HepG2 (cell line): ENCODE results near the gene SNAI1. TPM values are rescaled to one million over a fixed set of nuclear protein-coding genes. Genes with fewer than 3 reads are reported as not detected.

Source experiments
- CREBL2 ChIP-seq: sonication (generic); formaldehyde crosslinking; IDR thresholded peaks from 2 replicates; pipeline ENCODE4 v1.8.1; 2023; ENCODE audit warnings: missing genetic modification reagents, mild to moderate bottlenecking, borderline replicate concordance
- ELF3 ChIP-seq: IDR thresholded peaks from 2 replicates; pipeline ENCODE4 v1.6.1; 2016; ENCODE audit warnings: missing genetic modification reagents, missing compliant biosample characterization
- JDP2 ChIP-seq: sonication (generic); formaldehyde crosslinking; IDR thresholded peaks from 2 replicates; pipeline ENCODE4 v1.8.1; 2022; ENCODE audit warnings: missing genetic modification reagents, borderline replicate concordance
- MIER3 ChIP-seq: IDR thresholded peaks from 2 replicates; pipeline ENCODE4 v1.6.1; 2016; ENCODE audit warnings: missing compliant biosample characterization, borderline replicate concordance
- POGZ ChIP-seq: sonication (generic); formaldehyde crosslinking; IDR thresholded peaks from 2 replicates; pipeline ENCODE4 v1.4.0; 2020; ENCODE audit warnings: mild to moderate bottlenecking, missing genetic modification reagents
- RAD51 ChIP-seq: fragments of 450-650 bp; IDR thresholded peaks from 2 replicates; pipeline ENCODE4 v1.6.1; 2016; ENCODE audit warnings: borderline replicate concordance
- RBAK ChIP-seq: sonication (generic); formaldehyde crosslinking; IDR thresholded peaks from 2 replicates; pipeline ENCODE4 v1.5.1; 2020; ENCODE audit warnings: mild to moderate bottlenecking, missing genetic modification reagents
- RBFOX2 ChIP-seq: fragments of 200-400 bp; formaldehyde crosslinking; IDR thresholded peaks from 2 replicates; pipeline ENCODE4 v1.6.1; 2017; ENCODE audit warnings: low read depth, mild to moderate bottlenecking, low read length
- REL ChIP-seq: sonication (generic); formaldehyde crosslinking; conservative IDR thresholded peaks from 2 replicates; pipeline ENCODE4 v1.8.0; 2022; ENCODE audit warnings: mild to moderate bottlenecking, missing genetic modification reagents, moderate library complexity
- SNAPC2 ChIP-seq: sonication (generic); formaldehyde crosslinking; IDR thresholded peaks from 2 replicates; pipeline ENCODE4 v1.8.1; 2022; ENCODE audit warnings: mild to moderate bottlenecking, missing genetic modification reagents
- SOX13 ChIP-seq, 3 experiments: fragments of 450-650 bp in 1 of 3; sonication (generic) in 1 of 3; formaldehyde crosslinking in 1 of 3; IDR thresholded peaks in 2 of 3; conservative IDR thresholded peaks in 1 of 3; 2 replicates each; pipeline versions ENCODE4 v1.5.0 to v1.6.1; 2016 to 2020; ENCODE audit warnings: antibody characterized with exemption in 1 of 3, mild to moderate bottlenecking in 1 of 3, missing compliant biosample characterization in 1 of 3, missing genetic modification reagents in 1 of 3, moderate library complexity in 1 of 3
- SRF ChIP-seq: IDR thresholded peaks from 2 replicates; pipeline ENCODE4 v1.6.1; 2011; ENCODE audit warnings: mild to moderate bottlenecking, low read depth, low read length, moderate library complexity
- ZKSCAN8 ChIP-seq: IDR thresholded peaks from 2 replicates; pipeline ENCODE4 v1.6.1; 2016; ENCODE audit warnings: borderline replicate concordance, missing genetic modification reagents, missing compliant biosample characterization
- ZNF484 ChIP-seq: sonication (generic); formaldehyde crosslinking; IDR thresholded peaks from 2 replicates; pipeline ENCODE4 v1.5.1; 2020; ENCODE audit warnings: mild to moderate bottlenecking, low read depth, missing genetic modification reagents, borderline replicate concordance
- ZNF761 ChIP-seq: sonication (generic); formaldehyde crosslinking; conservative IDR thresholded peaks from 2 replicates; pipeline ENCODE4 v1.4.0; 2020; ENCODE audit warnings: mild to moderate bottlenecking, missing genetic modification reagents
- polyA plus RNA-seq, 8 experiments: library from polyadenylated mRNA; depleted of rRNA in 3 of 8; stranded (reverse) in 7 of 8; unstranded in 1 of 8; fragments of >200 nt; fragmentation: Illumina TruSeq in 4 of 8; extraction: Trizol in 4 of 8; gene quantifications; 2 replicates each; pipeline versions ENCODE4 v1.2.1 to v1.2.3, GENCODE V29; 2011 to 2016; ENCODE audit warnings: low read depth in 4 of 8, missing spikeins in 1 of 8, mixed read lengths in 1 of 8; ENCODE audit not compliant: insufficient read depth in 1 of 8
- total RNA-seq, 5 experiments: library from RNA; depleted of rRNA; stranded (reverse); fragments of >200 nt; fragmentation: Illumina TruSeq; extraction: Trizol; gene quantifications; 2 replicates each; pipeline ENCODE4 v1.2.3, GENCODE V29; 2016; ENCODE audit warnings: low read depth in 1 of 5
- TF ChIP-seq, protein P1 (sequence below), 2 experiments: sonication (generic) in 1 of 2; formaldehyde crosslinking in 1 of 2; IDR thresholded peaks; 2 replicates each; pipeline versions ENCODE4 v1.4.0 to v1.6.1; 2016 to 2020; ENCODE audit warnings: borderline replicate concordance in 1 of 2, low read depth in 1 of 2, mild to moderate bottlenecking in 1 of 2, missing genetic modification reagents in 1 of 2
- TF ChIP-seq, protein P2 (sequence below): sonication (generic); formaldehyde crosslinking; IDR thresholded peaks from 2 replicates; pipeline ENCODE4 v1.5.1; 2020; ENCODE audit warnings: mild to moderate bottlenecking, missing genetic modification reagents, borderline replicate concordance

SNAI1 gene
- total and polyA plus RNA-seq, 2 of the 13 experiments (the other 11 are each of a cell fraction or from before 2014, with no cell fraction given): 1.3 to 1.4 TPM

- TF ChIP-seq, protein P1, sequence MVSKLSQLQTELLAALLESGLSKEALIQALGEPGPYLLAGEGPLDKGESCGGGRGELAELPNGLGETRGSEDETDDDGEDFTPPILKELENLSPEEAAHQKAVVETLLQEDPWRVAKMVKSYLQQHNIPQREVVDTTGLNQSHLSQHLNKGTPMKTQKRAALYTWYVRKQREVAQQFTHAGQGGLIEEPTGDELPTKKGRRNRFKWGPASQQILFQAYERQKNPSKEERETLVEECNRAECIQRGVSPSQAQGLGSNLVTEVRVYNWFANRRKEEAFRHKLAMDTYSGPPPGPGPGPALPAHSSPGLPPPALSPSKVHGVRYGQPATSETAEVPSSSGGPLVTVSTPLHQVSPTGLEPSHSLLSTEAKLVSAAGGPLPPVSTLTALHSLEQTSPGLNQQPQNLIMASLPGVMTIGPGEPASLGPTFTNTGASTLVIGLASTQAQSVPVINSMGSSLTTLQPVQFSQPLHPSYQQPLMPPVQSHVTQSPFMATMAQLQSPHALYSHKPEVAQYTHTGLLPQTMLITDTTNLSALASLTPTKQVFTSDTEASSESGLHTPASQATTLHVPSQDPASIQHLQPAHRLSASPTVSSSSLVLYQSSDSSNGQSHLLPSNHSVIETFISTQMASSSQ (IDR thresholded peaks at IDR 0.05; ENCODE audit: low read depth): no peak
- TF ChIP-seq, protein P1 (CRISPR knock-in tag; IDR thresholded peaks at IDR 0.05; ENCODE audit: borderline replicate concordance): peak; percentile 9; the same call in 1 of the 2 replicates
- no peak for TF ChIP-seq SOX13 (IDR thresholded peaks at IDR 0.05)
- TF ChIP-seq SOX13 (CRISPR knock-in tag; conservative IDR thresholded peaks at IDR 0.05 in 1 of 2, IDR thresholded peaks at IDR 0.05 in 1 of 2): peak in 1 of 2 experiments; percentile 45; a peak in 1 of 4 replicates
- no peak; the same call in 1 of the 2 replicates for TF ChIP-seq JDP2
- TF ChIP-seq, protein P2, sequence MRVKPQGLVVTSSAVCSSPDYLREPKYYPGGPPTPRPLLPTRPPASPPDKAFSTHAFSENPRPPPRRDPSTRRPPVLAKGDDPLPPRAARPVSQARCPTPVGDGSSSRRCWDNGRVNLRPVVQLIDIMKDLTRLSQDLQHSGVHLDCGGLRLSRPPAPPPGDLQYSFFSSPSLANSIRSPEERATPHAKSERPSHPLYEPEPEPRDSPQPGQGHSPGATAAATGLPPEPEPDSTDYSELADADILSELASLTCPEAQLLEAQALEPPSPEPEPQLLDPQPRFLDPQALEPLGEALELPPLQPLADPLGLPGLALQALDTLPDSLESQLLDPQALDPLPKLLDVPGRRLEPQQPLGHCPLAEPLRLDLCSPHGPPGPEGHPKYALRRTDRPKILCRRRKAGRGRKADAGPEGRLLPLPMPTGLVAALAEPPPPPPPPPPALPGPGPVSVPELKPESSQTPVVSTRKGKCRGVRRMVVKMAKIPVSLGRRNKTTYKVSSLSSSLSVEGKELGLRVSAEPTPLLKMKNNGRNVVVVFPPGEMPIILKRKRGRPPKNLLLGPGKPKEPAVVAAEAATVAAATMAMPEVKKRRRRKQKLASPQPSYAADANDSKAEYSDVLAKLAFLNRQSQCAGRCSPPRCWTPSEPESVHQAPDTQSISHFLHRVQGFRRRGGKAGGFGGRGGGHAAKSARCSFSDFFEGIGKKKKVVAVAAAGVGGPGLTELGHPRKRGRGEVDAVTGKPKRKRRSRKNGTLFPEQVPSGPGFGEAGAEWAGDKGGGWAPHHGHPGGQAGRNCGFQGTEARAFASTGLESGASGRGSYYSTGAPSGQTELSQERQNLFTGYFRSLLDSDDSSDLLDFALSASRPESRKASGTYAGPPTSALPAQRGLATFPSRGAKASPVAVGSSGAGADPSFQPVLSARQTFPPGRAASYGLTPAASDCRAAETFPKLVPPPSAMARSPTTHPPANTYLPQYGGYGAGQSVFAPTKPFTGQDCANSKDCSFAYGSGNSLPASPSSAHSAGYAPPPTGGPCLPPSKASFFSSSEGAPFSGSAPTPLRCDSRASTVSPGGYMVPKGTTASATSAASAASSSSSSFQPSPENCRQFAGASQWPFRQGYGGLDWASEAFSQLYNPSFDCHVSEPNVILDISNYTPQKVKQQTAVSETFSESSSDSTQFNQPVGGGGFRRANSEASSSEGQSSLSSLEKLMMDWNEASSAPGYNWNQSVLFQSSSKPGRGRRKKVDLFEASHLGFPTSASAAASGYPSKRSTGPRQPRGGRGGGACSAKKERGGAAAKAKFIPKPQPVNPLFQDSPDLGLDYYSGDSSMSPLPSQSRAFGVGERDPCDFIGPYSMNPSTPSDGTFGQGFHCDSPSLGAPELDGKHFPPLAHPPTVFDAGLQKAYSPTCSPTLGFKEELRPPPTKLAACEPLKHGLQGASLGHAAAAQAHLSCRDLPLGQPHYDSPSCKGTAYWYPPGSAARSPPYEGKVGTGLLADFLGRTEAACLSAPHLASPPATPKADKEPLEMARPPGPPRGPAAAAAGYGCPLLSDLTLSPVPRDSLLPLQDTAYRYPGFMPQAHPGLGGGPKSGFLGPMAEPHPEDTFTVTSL: 0 out of 2 replicates have a peak, but pooled peaks have one; percentile 28
- TF ChIP-seq POGZ (CRISPR knock-in tag): peak; percentile 64
- TF ChIP-seq ZKSCAN8 (CRISPR knock-in tag): peak; percentile 63; the same call in 1 of the 2 replicates
- TF ChIP-seq MIER3 (CRISPR knock-in tag): peak; percentile 40; the same call in 1 of the 2 replicates
- TF ChIP-seq ZNF761 (CRISPR knock-in tag): no peak
- peak; percentile 97 for TF ChIP-seq RBFOX2
- TF ChIP-seq ZNF484: no peak
- 0 out of 2 replicates have a peak, but pooled peaks have one; percentile 51 for TF ChIP-seq CREBL2 (CRISPR knock-in tag)
- 0 out of 2 replicates have a peak, but pooled peaks have one; percentile 5 for TF ChIP-seq REL (CRISPR knock-in tag)
- no peak for TF ChIP-seq RBAK (CRISPR knock-in tag)
- peak; percentile 70 for TF ChIP-seq ELF3 (CRISPR knock-in tag)
- no peak for TF ChIP-seq SRF
- TF ChIP-seq RAD51: no peak
- peak; percentile 88; the same call in 1 of the 2 replicates for TF ChIP-seq SNAPC2 (CRISPR knock-in tag)
Observed at GRCh38 chr20:49936153-49937026, 46.4 kb upstream of the SNAI1 start, which contains the start of gene RNF114 (continued).
